GM19239 (cell line): Measurements from ENCODE around the gene VPS51.

Source experiments
- DNase-seq: peaks from one replicate; pipeline ENCODE4 v3.0.0; 2011; ENCODE audit warnings: low spot score; ENCODE audit not compliant: insufficient read length
- FAIRE-seq: peaks from 2 replicates; lab custom pipeline; 2011; peaks lifted over from hg19 to GRCh38; lab: Jason Lieb, UNC

The VPS51 gene

GRCh38 chr11:65103476-65103875 lies 7.5 kb downstream of the VPS51 start:
- no peak for DNase-seq
- no peak for FAIRE-seq

DNA sequence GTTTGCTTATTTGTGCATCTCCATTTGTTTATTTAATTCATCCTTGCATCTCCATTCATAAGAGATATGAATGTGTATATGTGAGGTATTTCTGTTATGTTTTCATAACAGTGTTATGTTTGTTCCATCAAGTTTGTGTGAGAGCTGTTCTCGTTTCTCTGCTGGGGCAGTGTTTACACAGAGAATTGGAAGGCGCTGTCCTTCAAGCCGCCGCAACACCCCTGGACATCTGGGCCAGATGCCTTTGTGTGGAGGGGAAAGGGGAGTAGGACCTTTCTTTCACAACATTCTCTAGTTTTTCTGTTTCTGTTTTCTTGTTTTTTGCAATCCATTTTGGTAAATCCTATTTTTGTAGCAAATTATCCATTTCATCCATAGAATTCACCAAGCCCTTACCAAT lies 8.6 kb downstream of the VPS51 start:
- FAIRE-seq (no peak), DNase-seq (no peak)

GRCh38 chr11:65107078-65107477 lies 11.1 kb downstream of the VPS51 start:
- FAIRE-seq (no peak), DNase-seq (no peak)

DNA sequence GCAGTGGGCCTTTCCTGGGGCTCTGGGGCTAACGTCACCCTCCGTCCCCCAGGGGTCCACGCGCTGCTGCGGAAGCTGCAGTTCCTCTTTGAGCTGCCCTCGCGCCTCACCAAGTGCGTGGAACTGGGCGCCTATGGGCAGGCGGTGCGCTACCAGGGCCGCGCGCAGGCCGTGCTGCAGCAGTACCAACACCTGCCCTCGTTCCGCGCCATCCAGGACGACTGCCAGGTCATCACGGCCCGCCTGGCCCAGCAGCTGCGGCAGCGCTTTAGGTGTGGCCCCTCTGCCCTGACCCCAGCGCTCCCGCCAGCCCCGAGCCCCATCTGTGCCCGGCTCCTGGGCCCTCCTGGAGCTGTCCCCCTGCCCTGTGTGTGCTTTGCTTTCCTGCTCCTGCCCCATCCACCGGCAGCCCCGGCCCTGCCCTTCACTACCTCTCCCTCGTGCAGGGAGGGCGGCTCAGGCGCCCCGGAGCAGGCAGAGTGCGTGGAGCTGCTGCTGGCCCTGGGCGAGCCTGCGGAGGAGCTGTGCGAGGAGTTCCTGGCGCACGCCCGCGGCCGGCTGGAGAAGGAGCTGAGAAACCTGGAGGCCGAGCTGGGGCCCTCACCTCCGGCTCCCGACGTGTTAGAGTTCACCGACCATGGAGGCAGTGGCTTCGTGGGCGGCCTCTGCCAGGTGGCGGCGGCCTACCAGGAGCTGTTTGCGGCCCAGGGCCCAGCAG lies 11.9 kb downstream of the VPS51 start:
- no peak for DNase-seq
- FAIRE-seq = no peak

- DNase-seq = no peak
- no peak for FAIRE-seq
Observed at GRCh38 chr11:65108469-65109123, 12.6 kb downstream of the VPS51 start.

DNA sequence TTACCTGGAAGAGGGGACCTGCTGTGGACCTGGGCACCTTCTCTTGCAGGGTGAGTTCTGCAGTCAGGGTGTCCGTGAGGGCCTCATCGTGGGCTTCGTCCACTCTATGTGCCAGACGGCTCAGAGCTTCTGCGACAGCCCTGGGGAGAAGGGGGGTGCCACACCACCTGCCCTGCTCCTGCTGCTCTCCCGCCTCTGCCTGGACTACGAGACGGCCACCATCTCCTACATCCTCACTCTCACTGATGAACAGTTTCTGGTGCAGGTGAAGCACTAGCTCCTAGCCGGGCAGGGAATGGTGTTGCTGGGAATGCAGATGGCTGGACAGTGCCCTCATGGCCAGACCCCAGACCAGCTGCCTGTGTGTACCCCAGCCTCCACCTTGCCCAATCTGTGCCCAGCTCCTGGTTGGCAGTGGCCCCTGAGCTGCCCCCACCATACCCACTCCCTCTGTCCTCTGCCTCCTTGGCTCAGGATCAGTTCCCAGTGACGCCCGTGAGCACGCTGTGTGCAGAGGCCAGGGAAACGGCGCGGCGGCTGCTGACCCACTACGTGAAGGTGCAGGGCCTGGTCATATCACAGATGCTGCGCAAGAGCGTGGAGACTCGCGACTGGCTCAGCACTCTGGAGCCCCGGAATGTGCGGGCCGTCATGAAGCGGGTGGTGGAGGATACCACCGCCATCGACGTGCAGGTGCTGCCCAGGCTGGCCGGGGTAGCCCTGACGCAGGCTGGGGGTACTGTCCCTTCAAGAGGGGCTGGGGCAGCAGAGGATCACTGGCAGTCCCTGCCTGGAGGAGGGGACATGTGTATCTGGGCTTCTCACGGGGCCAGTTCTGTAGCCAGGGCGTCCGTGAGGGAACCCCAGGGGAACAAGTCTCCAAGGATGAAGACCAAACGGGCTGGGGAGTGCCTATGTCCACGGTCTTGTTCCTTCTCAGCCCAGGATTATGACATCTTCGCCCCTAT lies 13.5 kb downstream of the VPS51 start:
- FAIRE-seq = no peak
- DNase-seq = no peak

DNA sequence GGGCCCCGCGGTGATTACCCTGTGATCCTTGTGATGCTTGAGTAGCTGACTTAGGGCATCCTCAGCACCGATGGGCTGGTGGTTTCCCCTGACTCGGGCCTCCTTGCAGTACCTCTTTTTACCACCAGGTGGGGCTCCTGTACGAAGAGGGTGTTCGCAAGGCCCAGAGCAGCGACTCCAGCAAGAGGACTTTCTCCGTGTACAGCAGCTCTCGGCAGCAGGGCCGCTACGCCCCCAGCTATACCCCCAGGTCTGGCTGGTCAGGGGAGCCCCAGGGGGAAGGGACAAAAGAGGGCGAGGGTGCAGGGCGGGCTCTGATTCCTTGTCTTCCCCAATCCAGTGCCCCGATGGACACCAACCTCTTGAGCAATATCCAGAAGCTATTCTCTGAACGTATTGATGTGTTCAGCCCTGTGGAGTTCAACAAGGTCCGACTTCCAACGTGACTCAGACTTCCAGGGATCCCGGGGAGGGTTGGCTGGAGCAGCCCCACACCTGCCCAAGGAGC lies 14.4 kb downstream of the VPS51 start:
- peak; percentile 98 for FAIRE-seq
- DNase-seq = peak; percentile 97

- FAIRE-seq (peak; percentile 93), DNase-seq (no peak)
Observed at GRCh38 chr11:65111159-65111743, 15.2 kb downstream of the VPS51 start.

GRCh38 chr11:65111744-65112545 lies 15.9 kb downstream of the VPS51 start, which contains the start of gene TM7SF2:
TM7SF2 (plus strand) TSS chr11:65111872; CDS start chr11:65112016, 144 bp downstream.
- no peak for FAIRE-seq
- DNase-seq = peak; percentile 98

DNA sequence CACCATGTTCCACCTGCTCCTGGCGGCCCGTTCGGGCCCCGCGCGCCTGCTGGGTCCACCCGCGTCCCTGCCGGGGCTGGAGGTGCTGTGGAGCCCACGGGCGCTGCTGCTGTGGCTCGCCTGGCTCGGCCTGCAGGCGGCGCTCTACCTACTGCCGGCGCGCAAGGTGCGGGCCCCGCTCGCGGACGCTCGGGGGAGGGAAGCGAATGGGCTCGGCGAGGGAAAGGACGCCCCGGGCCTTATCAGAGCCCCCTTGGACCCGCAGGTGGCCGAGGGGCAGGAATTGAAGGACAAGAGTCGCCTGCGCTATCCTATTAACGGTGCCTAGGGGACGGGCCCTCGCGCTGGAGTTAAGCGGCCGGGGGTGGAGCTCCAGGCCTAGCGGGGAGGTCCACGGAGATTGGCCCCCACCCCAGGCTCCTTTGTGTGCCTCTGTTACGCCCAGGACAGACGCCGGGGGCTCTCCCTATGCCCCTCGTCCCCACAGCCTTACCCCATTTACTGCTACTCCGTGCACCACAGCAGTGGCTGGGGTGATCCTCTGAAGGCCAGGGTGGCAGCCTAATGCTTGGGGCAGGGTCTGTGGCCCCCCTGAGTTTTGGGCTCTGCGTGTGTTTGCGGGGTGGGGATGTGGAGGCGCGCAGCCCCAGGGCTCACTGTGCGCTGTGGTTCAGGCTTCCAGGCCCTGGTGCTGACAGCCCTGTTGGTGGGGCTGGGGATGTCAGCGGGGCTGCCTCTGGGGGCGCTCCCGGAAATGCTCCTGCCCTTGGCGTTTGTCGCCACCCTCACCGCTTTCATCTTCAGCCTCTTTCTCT lies 16.7 kb downstream of the VPS51 start:
- peak; percentile 86 for FAIRE-seq
- DNase-seq = no peak

GRCh38 chr11:65113361-65113756 lies 17.3 kb downstream of the VPS51 start:
- DNase-seq = no peak
- no peak for FAIRE-seq

GRCh38 chr11:65113839-65114238 lies 17.8 kb downstream of the VPS51 start:
- DNase-seq (no peak), FAIRE-seq (no peak)

DNA sequence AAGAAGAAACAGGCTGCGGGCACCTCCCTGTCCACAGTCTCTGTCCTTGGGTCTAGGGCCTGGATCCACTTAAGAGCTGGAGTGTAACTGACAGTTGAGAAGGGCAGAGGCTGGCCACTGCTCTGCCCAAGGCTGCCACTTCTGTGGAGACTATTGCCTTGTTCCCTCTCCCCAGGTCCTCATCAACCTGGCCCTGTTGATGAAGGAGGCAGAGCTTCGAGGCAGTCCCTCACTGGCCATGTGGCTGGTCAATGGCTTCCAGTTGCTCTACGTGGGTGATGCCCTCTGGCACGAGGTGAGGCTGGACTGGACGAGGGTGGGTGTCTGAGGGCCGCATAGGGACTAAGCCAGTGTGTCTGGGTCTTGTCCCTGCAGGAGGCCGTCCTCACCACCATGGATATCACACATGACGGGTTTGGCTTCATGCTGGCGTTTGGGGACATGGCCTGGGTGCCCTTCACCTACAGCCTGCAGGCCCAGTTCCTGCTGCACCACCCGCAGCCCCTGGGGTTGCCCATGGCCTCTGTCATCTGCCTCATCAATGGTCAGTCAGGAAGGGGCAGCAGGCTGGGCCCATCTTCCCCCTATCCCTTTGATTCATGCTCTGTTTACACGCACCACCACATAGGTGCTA lies 18.6 kb downstream of the VPS51 start:
- DNase-seq (no peak), FAIRE-seq (no peak)

DNA sequence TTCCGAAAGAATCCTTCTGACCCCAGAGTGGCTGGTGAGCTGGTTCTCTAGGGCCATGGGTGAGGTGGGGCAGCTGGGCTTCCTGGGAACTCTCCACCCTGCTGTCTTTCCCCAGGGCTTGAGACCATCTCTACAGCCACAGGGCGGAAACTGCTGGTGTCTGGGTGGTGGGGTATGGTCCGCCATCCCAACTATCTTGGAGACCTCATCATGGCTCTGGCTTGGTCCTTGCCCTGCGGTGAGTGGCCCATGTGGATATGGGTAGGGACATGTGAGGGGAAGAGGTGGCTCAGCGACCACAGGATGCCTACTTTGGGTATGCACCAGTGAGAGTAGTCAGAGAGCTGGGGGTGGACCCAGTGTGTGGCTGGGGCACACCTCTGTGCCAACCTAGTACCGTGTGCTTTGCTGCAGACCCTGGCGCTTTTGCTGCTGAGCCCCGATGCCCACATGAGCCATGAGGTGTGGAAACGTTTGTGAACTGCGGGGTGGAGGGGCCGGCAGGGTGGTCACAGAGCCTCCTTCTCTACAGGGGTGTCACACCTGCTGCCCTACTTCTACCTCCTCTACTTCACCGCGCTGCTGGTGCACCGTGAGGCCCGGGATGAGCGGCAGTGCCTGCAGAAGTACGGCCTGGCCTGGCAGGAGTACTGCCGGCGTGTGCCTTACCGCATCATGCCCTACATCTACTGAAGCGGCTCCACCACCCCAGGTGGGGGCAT lies 19.5 kb downstream of the VPS51 start:
- FAIRE-seq (no peak), DNase-seq (no peak)

- no peak for DNase-seq
- FAIRE-seq = peak; percentile 76
Observed at GRCh38 chr11:65116370-65117205, 20.6 kb downstream of the VPS51 start.

DNA sequence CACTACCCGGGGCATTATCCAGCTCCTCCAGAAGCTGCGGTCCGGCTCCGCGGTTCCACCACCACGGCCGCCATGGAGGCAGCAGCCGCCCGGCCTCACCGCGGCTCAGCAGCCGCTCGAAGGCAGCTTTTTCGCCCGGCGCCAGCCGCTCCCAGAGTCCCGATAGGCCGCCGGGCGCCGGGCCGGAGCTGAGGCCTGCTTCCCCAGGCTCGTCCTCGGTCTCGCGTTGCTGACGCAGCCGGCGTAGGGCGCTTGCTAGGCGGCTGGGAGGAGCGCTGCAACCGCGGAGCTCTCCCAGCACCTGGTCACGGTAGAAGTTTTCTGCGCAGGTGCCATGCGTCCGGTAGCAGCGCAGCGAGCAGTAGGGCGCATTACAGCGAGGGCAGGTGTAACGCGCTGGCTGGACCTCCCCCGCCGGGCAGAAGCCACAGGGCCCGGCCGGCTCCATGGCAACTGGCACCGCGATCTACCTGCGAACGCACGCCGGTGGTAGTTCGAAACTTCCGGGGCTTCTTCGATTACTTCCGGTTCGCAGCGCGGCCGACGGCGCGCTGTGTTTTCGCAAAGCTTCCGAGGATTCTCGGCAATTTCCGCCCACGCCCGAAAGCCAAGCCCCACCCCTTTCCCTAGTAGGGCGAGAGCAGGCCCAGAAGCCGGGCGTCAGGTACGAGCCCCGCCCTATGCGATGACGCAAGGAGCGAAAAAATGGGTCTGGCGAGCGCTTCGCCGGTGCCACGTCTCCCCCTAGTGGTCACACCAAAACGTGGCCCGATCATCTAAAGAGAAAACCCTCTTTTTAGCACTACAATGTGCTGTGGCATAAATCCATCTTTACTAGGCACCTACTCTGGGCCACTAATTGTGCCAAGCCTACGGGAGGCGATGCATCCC lies 21.4 kb downstream of the VPS51 start, which contains the start of gene ZNHIT2:
TSS of gene ZNHIT2 (minus strand) at position 496 of the 891 bp plus-strand sequence. CDS start at position 448, 48 bp downstream.
- DNase-seq = peak; percentile 77
- FAIRE-seq = peak; percentile 100
